SK-N-MC (cell line): Measurements from ENCODE around the gene GDF7.
A peak's percentile ranks its signal among the peaks of the same experiment; 100 is the strongest.

Experiments
- DNase-seq: peaks from one replicate; pipeline ENCODE4 v3.0.0-alpha.2; 2011; ENCODE audit warnings: low read depth, low spot score
- H3K27ac ChIP-seq: fragments of 200-600 bp; sonication (generic); 2 replicates; pipeline ENCODE4 v1.5.1; 2016; ENCODE audit warnings: mixed run types
- H3K36me3 ChIP-seq: fragments of 200-600 bp; sonication (generic); 2 replicates; pipeline ENCODE4 v1.6.1; 2017; ENCODE audit warnings: antibody characterized with exemption, low read length, mixed read lengths; ENCODE audit not compliant: insufficient read depth
- H3K4me3 ChIP-seq: fragments of 200-600 bp; sonication (generic); 2 replicates; pipeline ENCODE4 v1.5.1; 2016
- H3K9ac ChIP-seq: fragments of 200-600 bp; sonication (generic); 2 replicates; pipeline ENCODE4 v1.8.0; 2017; ENCODE audit warnings: mixed run types, mixed read lengths; ENCODE audit not compliant: insufficient read length
- H3K9me3 ChIP-seq: fragments of 200-600 bp; sonication (generic); 2 replicates; pipeline ENCODE4 v1.6.1; 2017; ENCODE audit warnings: low read depth, mild to moderate bottlenecking, antibody characterized with exemption, low read length, moderate library complexity, mixed read lengths
- EZH2 ChIP-seq: fragments of 200-600 bp; sonication (generic); IDR thresholded peaks from one replicate; pipeline ENCODE4 v1.6.1; 2017; ENCODE audit warnings: antibody characterized with exemption
- FOXP2 ChIP-seq: optimal IDR thresholded peaks from 2 replicates; pipeline ENCODE3; 2011; ENCODE audit warnings: mild to moderate bottlenecking, moderate library complexity; ENCODE audit not compliant: insufficient read depth; ENCODE audit errors: extremely low read length, control extremely low read depth
- POLR2AphosphoS5 ChIP-seq: IDR thresholded peaks from 2 replicates; pipeline ENCODE4 v1.6.1; 2012; ENCODE audit warnings: mild to moderate bottlenecking, low read depth, low read length, borderline replicate concordance

The GDF7 gene

GRCh38 chr2:20650877-20651730 is 15.8 kb upstream of the GDF7 start, which contains the start of gene HS1BP3:
Gene HS1BP3, minus strand, starts transcription at chr2:20651098. Its CDS starts 35 bp downstream, at chr2:20651063.
- Histone ChIP-seq H3K9ac (peak within 1 kb of the TSS; percentile 83), H3K36me3 (no peaks in the 10 kb centered on the region), H3K9me3 (no peaks in the 10 kb centered on the region), H3K4me3 (peak within 1 kb of the TSS; percentile 95), H3K27ac (no peak within 1 kb of the TSS)
- TF ChIP-seq EZH2 (no peak), FOXP2 (peak; percentile 63), POLR2AphosphoS5 (peak; percentile 74)
- no peak for DNase-seq

DNA sequence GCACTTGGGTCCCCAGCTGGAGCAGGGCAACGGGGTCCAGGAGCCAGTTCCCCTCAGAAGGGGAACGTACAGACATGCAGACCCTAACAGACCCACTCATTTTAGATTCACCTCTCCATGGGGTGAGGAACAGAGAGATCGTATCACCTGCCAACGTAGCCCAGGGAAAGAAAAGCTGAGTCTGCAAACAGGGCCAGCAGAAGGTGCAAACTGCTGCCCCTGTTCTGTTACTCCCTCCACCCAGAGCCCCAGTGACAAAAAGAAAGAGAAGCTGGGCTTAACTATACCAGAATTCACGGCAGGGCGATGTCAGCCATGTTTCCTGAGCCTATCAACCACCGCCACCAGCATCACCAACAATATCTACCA is 15.2 kb upstream of the GDF7 start:
- Histone ChIP-seq H3K36me3 (no peaks in the 10 kb centered on the region), H3K4me3 (peak overlapping the region; percentile 95), H3K9ac (peak overlapping the region; percentile 82), H3K9me3 (no peaks in the 10 kb centered on the region), H3K27ac (no peak overlapping the region)
- DNase-seq: no peak
- TF ChIP-seq POLR2AphosphoS5: no peak
- TF ChIP-seq FOXP2: no peak
- TF ChIP-seq EZH2: no peak

- Histone ChIP-seq H3K9me3 (no peaks in the 10 kb centered on the region), H3K36me3 (no peaks in the 10 kb centered on the region), H3K4me3 (no peak overlapping the region), H3K27ac (no peak overlapping the region), H3K9ac (no peak overlapping the region)
- TF ChIP-seq FOXP2 (no peak), POLR2AphosphoS5 (no peak), EZH2 (no peak)
- no peak for DNase-seq
Observed at GRCh38 chr2:20652141-20652540, 14.8 kb upstream of the GDF7 start.

GRCh38 chr2:20652673-20653575 is 14.0 kb upstream of the GDF7 start:
- no peak for DNase-seq
- H3K27ac ChIP-seq: no peak overlapping the region
- H3K9ac ChIP-seq: no peak overlapping the region
- no peaks in the 10 kb centered on the region for H3K36me3 ChIP-seq
- H3K4me3 ChIP-seq: no peak overlapping the region
- no peak for TF ChIP-seq EZH2
- TF ChIP-seq FOXP2: no peak
- no peak for TF ChIP-seq POLR2AphosphoS5
- no peaks in the 10 kb centered on the region for H3K9me3 ChIP-seq

DNA sequence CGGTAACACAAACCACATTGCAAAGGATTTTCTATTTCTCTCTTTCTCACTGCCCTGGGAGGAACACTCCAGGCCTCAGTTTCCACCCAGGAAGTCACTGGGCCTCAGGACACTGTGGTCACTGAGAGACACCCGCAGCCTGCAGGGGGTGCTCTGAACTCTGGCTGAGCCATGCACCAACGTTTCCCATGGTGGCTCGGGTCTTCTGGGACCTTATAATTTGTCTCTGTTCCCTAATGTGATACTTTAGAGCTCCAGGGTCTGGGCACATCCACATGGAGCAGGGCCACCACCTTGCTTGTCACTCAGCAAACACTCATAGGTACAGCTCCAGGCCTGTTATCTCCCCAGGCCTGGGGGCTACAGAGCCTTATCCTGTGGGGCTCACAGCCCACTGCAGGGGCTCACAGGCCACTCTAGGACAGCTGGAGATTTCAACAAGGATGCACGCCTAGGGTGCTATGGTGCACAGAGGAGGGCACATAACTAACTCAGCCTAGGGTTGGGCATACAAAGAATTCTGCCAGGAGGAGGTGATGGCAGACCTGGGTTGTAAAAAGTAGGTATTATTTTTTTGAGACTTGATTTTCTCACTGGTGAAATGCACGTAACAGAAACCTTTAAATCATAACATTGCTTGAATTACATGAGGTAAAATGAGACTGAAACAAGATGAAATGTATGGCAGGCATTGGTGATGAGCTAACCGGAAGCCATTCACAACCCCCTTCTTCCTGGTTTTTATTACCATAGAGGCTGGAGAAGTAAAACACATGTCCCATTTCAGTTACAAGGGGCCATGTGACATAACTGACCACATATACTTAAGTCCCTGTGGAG is 13.0 kb upstream of the GDF7 start:
- no peak for DNase-seq
- Histone ChIP-seq H3K36me3 (no peaks in the 10 kb centered on the region), H3K4me3 (no peak overlapping the region)

DNA sequence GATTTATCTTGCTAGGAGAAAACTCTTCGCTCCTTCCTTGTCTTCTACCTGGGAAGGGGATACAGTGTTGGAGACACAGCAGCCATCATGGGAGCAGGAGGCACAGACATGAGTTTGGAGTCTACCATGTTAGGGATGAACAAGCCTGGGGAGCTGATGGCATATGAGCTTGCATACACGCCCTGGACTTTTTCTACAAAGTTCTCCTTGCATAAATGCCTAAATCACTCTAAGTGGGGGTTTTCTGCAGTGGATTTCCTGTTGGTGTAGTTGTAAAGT is 12.5 kb upstream of the GDF7 start:
- no peak for DNase-seq
- Histone ChIP-seq H3K9ac (no peak overlapping the region), H3K9me3 (no peaks in the 10 kb centered on the region), H3K4me3 (no peak overlapping the region), H3K27ac (no peak overlapping the region), H3K36me3 (no peaks in the 10 kb centered on the region)
- no peak for TF ChIP-seq EZH2
- TF ChIP-seq POLR2AphosphoS5: no peak
- no peak for TF ChIP-seq FOXP2

More for the DNA sequence above, 13.0 kb upstream of the GDF7 start:
- no peak overlapping the region for H3K9ac ChIP-seq
- no peak for TF ChIP-seq POLR2AphosphoS5
- no peak for TF ChIP-seq FOXP2
- TF ChIP-seq EZH2: no peak
- H3K9me3 ChIP-seq: no peaks in the 10 kb centered on the region
- H3K27ac ChIP-seq: no peak overlapping the region

DNA sequence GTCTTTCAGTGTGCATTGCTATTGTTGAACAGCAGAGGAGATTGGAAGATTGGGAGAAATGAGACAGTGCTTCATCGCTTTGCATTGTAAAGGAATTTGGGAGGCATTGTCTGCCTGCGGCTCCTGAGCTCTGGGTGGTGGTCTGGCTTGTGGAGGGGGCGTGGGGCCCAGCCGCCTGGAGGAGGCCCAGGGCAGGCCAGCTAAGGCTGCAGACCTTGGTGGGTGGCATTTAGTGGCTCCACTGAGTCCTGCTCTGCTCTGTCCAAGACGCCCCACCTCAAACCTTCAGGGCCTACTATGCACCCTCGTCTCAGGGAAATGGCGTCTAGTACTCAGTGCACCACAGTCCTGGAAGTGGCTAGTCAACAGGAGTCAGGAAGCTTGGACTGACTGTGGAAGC is 10.4 kb upstream of the GDF7 start:
- no peak for DNase-seq
- TF ChIP-seq POLR2AphosphoS5: no peak
- no peak for TF ChIP-seq EZH2
- no peak for TF ChIP-seq FOXP2
- no peak overlapping the region for H3K27ac ChIP-seq

GRCh38 chr2:20657522-20658235 is 9.3 kb upstream of the GDF7 start:
- H3K36me3 ChIP-seq: no peaks in the 10 kb centered on the region
- H3K9me3 ChIP-seq: no peaks in the 10 kb centered on the region
- H3K27ac ChIP-seq: no peak overlapping the region
- no peak overlapping the region for H3K4me3 ChIP-seq
- no peak overlapping the region for H3K9ac ChIP-seq
- no peak for TF ChIP-seq FOXP2
- no peak for TF ChIP-seq EZH2
- no peak for TF ChIP-seq POLR2AphosphoS5
- no peak for DNase-seq

More for the DNA sequence above, 10.4 kb upstream of the GDF7 start:
- Histone ChIP-seq H3K9me3 (no peaks in the 10 kb centered on the region), H3K36me3 (no peaks in the 10 kb centered on the region), H3K4me3 (no peak overlapping the region), H3K9ac (no peak overlapping the region)
